ENCODE data around the gene MAPK4.
"Not testable (repeated sequence)": the region's sequence is repeated elsewhere in the genome, so short reads cannot be mapped to it uniquely, and the experiment has no call there.

MAPK4 gene

GRCh38 chr18:50559752-50560680 lies at the start of gene MAPK4:
MAPK4 (plus strand) TSS chr18:50560087; CDS start chr18:50663959, 103,872 bp downstream.
- DNase-seq: no peak

GRCh38 chr18:50517277-50517676 lies 42.6 kb upstream of the MAPK4 start:
- not testable (repeated sequence) for DNase-seq

GRCh38 chr18:50518787-50519546 lies 40.9 kb upstream of the MAPK4 start:
- DNase-seq: no peak

- DNase-seq: no peak
Measured at GRCh38 chr18:50523165-50523564, 36.7 kb upstream of the MAPK4 start.

- no peak for DNase-seq
Measured at GRCh38 chr18:50527636-50528307, 32.1 kb upstream of the MAPK4 start.

GRCh38 chr18:50528806-50529205 lies 31.1 kb upstream of the MAPK4 start:
- DNase-seq: no peak

GRCh38 chr18:50533822-50534221 lies 26.1 kb upstream of the MAPK4 start:
- DNase-seq: not testable (repeated sequence)

GRCh38 chr18:50544476-50544875 lies 15.4 kb upstream of the MAPK4 start:
- DNase-seq: not testable (repeated sequence)

GRCh38 chr18:50545936-50546335 lies 14.0 kb upstream of the MAPK4 start:
- DNase-seq: no peak

- DNase-seq: no peak
Measured at GRCh38 chr18:50548160-50548559, 11.7 kb upstream of the MAPK4 start.

GRCh38 chr18:50551651-50552050 lies 8.2 kb upstream of the MAPK4 start:
- DNase-seq: not testable (repeated sequence)

GRCh38 chr18:50558157-50558556 lies 1.7 kb upstream of the MAPK4 start:
- no peak for DNase-seq

GRCh38 chr18:50558948-50559751 lies 737 bp upstream of the MAPK4 start:
- DNase-seq: no peak

GRCh38 chr18:50560681-50561629 lies 1.1 kb downstream of the MAPK4 start:
- DNase-seq: peak; percentile 40

- DNase-seq: not testable (repeated sequence)
Measured at GRCh38 chr18:50562258-50562657, 2.4 kb downstream of the MAPK4 start.

GRCh38 chr18:50562686-50563085 lies 2.8 kb downstream of the MAPK4 start:
- DNase-seq: no peak

GRCh38 chr18:50563376-50563775 lies 3.5 kb downstream of the MAPK4 start:
- no peak for DNase-seq

- no peak for DNase-seq
Measured at GRCh38 chr18:50569930-50570329, 10.0 kb downstream of the MAPK4 start.

- DNase-seq: no peak
Measured at GRCh38 chr18:50571606-50572005, 11.7 kb downstream of the MAPK4 start.

- not testable (repeated sequence) for DNase-seq
Measured at GRCh38 chr18:50573196-50573595, 13.3 kb downstream of the MAPK4 start.

- DNase-seq: no peak
Measured at GRCh38 chr18:50573679-50574078, 13.8 kb downstream of the MAPK4 start.

Data from NCI-H748 treated with DMSO at 0.1 percent for 48 hours (cell line).